Effector memory CD4-positive, alpha-beta T cell (primary cell): ENCODE data around the gene GOLPH3.

ENCODE experiments used
- DNase-seq, 3 donors: peaks; one replicate each; pipeline ENCODE4 v3.0.0-alpha.2; 2020
- H3K27ac ChIP-seq: 2 replicates; pipeline ENCODE4 v1.7.0; 2013; ENCODE audit warnings: mild to moderate bottlenecking, low read length, moderate library complexity; ENCODE audit not compliant: insufficient read depth, poor library complexity, severe bottlenecking
- H3K27me3 ChIP-seq: replicated peaks from 2 replicates; pipeline ENCODE4 v1.7.0; 2013; ENCODE audit warnings: mild to moderate bottlenecking, low read length; ENCODE audit not compliant: insufficient read depth, control insufficient read depth, poor library complexity, severe bottlenecking
- H3K36me3 ChIP-seq: 2 replicates; pipeline ENCODE4 v1.7.0; 2013; ENCODE audit warnings: mild to moderate bottlenecking, low read length, moderate library complexity; ENCODE audit not compliant: control insufficient read depth, insufficient read depth
- H3K4me1 ChIP-seq: 2 replicates; pipeline ENCODE4 v1.7.0; 2013; ENCODE audit warnings: low read length, mild to moderate bottlenecking; ENCODE audit not compliant: control insufficient read depth, insufficient read depth, poor library complexity, severe bottlenecking
- H3K4me3 ChIP-seq: 2 replicates; pipeline ENCODE4 v1.7.0; 2013; ENCODE audit warnings: low read length, low read depth, mild to moderate bottlenecking; ENCODE audit not compliant: insufficient read depth, poor library complexity, severe bottlenecking
- H3K9me3 ChIP-seq: 2 replicates; pipeline ENCODE4 v1.7.0; 2013; ENCODE audit warnings: mild to moderate bottlenecking, low read length, moderate library complexity; ENCODE audit not compliant: control insufficient read depth

The GOLPH3 gene

DNA sequence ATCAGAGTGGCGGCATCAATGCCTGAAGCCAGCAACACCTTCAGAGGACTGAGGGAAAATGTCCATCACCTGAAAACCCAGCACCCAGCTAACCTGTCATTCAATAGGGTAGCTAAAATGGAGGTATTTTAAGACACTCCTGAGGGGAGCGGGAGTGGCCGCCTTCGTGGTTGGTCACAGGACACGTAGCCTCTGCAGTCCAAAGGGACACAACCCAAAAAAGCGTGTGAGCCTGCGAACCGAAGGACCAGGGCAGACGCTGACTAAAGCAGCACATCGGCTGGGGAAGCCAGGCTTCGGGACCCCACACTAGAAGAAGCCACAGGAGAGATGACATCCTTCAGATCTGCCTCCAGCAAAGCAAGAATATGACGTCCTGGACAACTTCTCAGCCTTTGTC lies 70.6 kb downstream of the GOLPH3 start:
- Histone ChIP-seq H3K4me3 (no peak overlapping the region), H3K27ac (no peak overlapping the region), H3K9me3 (no peaks in the 10 kb centered on the region), H3K27me3 (no peaks in the 10 kb centered on the region), H3K36me3 (peaks cover 36% of the 10 kb centered on the region), H3K4me1 (no peaks in the 10 kb centered on the region)
- DNase-seq, result no peak

DNA sequence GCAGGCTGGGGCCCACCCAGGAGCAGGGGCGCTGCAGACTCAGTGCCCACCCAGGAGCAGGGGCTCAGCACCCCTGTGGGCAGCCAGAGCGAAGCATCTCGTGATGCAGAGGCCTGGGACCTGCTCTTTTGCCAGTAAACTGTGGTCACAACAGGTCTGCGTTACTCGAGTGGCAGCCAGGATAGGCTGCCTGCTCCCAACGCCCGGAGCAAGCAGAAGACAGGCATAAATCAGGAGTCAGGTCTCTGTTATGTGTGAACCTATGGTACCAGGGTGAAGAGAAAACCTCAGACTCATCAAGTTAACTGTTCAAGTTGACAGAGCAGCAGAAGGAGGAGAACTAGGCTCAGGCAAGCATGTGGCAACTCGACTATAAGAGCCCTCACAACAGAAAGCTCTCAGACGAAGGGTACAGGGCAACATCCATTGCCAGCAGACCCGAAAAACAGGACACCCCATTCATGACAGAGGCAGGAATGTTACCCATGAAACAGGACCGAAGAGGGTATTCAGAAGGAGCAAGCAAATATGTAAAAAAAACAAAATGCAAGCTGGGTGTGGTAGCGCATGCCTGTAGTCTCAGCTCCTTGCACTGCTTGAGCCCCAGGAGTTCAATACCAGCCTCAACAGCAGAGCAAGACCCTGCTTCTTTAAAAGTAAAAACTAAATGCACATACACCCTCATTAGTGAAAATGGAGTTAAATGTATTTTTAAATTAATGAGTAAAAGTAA lies 71.7 kb downstream of the GOLPH3 start:
- no peak for DNase-seq
- Histone ChIP-seq H3K36me3 (peaks cover 34% of the 10 kb centered on the region), H3K4me3 (no peak overlapping the region), H3K27ac (no peak overlapping the region), H3K9me3 (no peaks in the 10 kb centered on the region), H3K4me1 (no peaks in the 10 kb centered on the region), H3K27me3 (no peaks in the 10 kb centered on the region)

DNA sequence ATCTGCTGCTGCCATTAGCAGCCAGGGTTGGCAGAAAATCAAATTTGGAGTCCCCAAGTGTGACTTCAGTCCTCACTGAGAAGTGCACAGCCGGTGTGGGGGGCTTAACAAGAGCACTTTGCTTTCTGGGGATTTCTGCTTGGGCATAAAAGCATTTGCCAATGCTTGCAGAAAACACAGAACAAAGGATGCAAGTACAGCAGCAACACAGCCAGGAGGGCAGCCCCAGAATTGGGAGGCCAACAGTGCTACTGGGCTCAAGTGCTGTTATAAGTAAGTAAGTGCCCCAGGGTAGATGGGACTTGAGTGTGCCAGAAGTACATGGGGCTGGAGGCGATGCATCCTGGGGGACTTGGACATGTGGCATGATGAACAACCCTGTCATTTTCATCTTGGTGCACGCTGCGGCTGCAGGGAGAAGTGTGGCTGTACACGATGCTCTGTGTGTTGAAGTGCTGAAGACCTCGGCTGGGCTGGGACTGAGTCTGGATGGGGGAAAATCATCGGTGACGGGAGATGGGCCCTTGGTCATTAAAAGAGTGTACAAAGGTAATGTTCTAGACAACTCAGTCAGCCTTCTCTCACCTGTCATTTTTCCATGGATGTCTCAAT lies 73.3 kb downstream of the GOLPH3 start:
- Histone ChIP-seq H3K4me3 (no peak overlapping the region), H3K27ac (no peak overlapping the region), H3K27me3 (no peaks in the 10 kb centered on the region), H3K4me1 (no peaks in the 10 kb centered on the region), H3K36me3 (peaks cover 27% of the 10 kb centered on the region), H3K9me3 (no peaks in the 10 kb centered on the region)
- DNase-seq, result no peak

DNA sequence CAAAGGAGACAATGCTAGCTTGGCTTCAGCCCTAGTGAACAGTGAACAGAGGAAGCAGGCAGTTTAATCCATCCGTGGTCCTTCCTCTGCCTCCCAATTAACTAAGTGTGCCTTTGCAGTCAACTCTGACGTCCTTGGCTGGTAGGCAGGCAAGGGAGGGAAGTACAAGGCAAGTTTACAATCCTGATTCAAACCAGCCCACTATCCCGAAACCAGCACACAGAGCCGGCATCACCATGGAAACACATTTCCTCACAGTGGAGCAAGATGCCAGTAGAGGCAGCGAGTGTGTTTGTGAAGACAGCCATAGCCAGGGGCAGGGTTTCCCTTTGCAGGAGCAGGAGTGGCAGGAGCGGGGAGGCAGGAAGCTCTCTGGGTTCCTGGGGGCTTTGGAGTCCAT lies 73.9 kb downstream of the GOLPH3 start:
- H3K27me3 ChIP-seq, result no peaks in the 10 kb centered on the region
- peaks cover 27% of the 10 kb centered on the region for H3K36me3 ChIP-seq
- no peak overlapping the region for H3K4me3 ChIP-seq
- no peaks in the 10 kb centered on the region for H3K9me3 ChIP-seq
- no peak for DNase-seq
- no peak overlapping the region for H3K27ac ChIP-seq
- no peaks in the 10 kb centered on the region for H3K4me1 ChIP-seq

- peaks cover 24% of the 10 kb centered on the region for H3K36me3 ChIP-seq
Measured at GRCh38 chr5:32099486-32100035, 74.6 kb downstream of the GOLPH3 start.

GRCh38 chr5:32098890-32099310 lies 75.2 kb downstream of the GOLPH3 start:
- Histone ChIP-seq H3K27me3 (no peaks in the 10 kb centered on the region), H3K9me3 (no peaks in the 10 kb centered on the region), H3K4me3 (no peak overlapping the region), H3K36me3 (peaks cover 24% of the 10 kb centered on the region), H3K4me1 (no peaks in the 10 kb centered on the region), H3K27ac (no peak overlapping the region)
- DNase-seq, result no peak

More at GRCh38 chr5:32099486-32100035, 74.6 kb downstream of the GOLPH3 start:
- Histone ChIP-seq H3K27me3 (no peaks in the 10 kb centered on the region), H3K27ac (no peak overlapping the region), H3K4me3 (no peak overlapping the region), H3K4me1 (no peaks in the 10 kb centered on the region), H3K9me3 (no peaks in the 10 kb centered on the region)
- no peak for DNase-seq

DNA sequence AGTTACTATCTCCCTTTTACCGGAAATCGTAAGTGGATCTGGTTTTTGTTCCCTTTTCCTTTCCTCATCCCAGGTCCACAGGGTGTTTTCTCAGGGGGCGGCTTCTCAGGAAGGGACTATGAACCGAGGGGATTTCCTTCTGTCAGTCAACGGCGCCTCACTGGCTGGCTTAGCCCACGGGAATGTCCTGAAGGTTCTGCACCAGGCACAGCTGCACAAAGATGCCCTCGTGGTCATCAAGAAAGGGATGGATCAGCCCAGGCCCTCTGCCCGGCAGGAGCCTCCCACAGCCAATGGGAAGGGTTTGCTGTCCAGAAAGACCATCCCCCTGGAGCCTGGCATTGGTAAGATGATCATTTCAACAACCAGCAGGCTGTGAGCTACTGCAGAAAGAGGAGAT lies 75.8 kb downstream of the GOLPH3 start:
- DNase-seq, result no peak
- H3K4me1 ChIP-seq, result no peaks in the 10 kb centered on the region
- no peaks in the 10 kb centered on the region for H3K27me3 ChIP-seq
- H3K27ac ChIP-seq, result no peak overlapping the region
- H3K9me3 ChIP-seq, result no peaks in the 10 kb centered on the region
- peaks cover 24% of the 10 kb centered on the region for H3K36me3 ChIP-seq
- H3K4me3 ChIP-seq, result no peak overlapping the region

GRCh38 chr5:32096891-32097595 lies 77.1 kb downstream of the GOLPH3 start:
- H3K4me3 ChIP-seq, result no peak overlapping the region
- H3K9me3 ChIP-seq, result no peaks in the 10 kb centered on the region
- H3K27me3 ChIP-seq, result no peaks in the 10 kb centered on the region
- no peaks in the 10 kb centered on the region for H3K4me1 ChIP-seq
- no peak for DNase-seq
- H3K27ac ChIP-seq, result no peak overlapping the region
- H3K36me3 ChIP-seq, result peaks cover 22% of the 10 kb centered on the region

GRCh38 chr5:32095261-32095671 lies 78.9 kb downstream of the GOLPH3 start:
- Histone ChIP-seq H3K4me1 (no peaks in the 10 kb centered on the region), H3K36me3 (peaks cover 11% of the 10 kb centered on the region), H3K27me3 (no peaks in the 10 kb centered on the region), H3K9me3 (no peaks in the 10 kb centered on the region), H3K4me3 (no peak overlapping the region), H3K27ac (no peak overlapping the region)
- DNase-seq, result no peak

DNA sequence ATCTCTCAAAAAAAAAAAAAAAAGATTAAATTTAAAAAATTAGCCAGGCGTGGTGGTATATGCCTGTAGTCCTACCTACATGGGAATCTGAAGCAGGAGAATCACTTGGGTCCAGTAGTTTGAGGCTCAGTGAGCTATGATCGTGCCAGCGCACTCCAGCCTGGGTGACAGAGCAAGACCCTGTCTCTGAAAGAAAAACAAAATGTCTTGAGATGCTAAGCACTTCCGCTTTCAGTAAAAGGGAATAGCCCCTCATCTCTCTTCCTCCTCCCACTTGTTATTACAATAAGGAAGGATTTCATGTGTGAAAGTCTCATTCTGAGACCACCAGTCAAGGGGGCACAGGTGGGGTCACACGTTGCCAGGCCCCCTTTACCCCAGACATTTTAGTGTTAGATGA lies 79.4 kb downstream of the GOLPH3 start:
- H3K4me3 ChIP-seq, result no peak overlapping the region
- H3K27ac ChIP-seq, result no peak overlapping the region
- no peaks in the 10 kb centered on the region for H3K9me3 ChIP-seq
- DNase-seq, result no peak
- peaks cover 10% of the 10 kb centered on the region for H3K36me3 ChIP-seq
- H3K4me1 ChIP-seq, result no peaks in the 10 kb centered on the region
- no peaks in the 10 kb centered on the region for H3K27me3 ChIP-seq
